Measurements from ENCODE around the gene NUDCD3. TPM values are rescaled to one million over a fixed set of nuclear protein-coding genes. Genes with fewer than 3 reads are reported as not detected.

Gene NUDCD3
- total RNA-seq, 4 donors from 2014 or later, result 29.7 to 66.7 (median 40.0) TPM

- no peak for TF ChIP-seq CTCF (IDR thresholded peaks at IDR 0.05; ENCODE audit: low read depth)
Observed at GRCh38 chr7:44515590-44516268, 25.3 kb upstream of the NUDCD3 start.

- TF ChIP-seq CTCF (IDR thresholded peaks at IDR 0.05; ENCODE audit: low read depth), result no peak
Observed at GRCh38 chr7:44512736-44513135, 22.3 kb upstream of the NUDCD3 start.

GRCh38 chr7:44511863-44512468 lies 21.5 kb upstream of the NUDCD3 start:
- no peak for TF ChIP-seq CTCF (IDR thresholded peaks at IDR 0.05; ENCODE audit: low read depth)

GRCh38 chr7:44511236-44511635 lies 20.8 kb upstream of the NUDCD3 start:
- no peak for TF ChIP-seq CTCF (IDR thresholded peaks at IDR 0.05; ENCODE audit: low read depth)

GRCh38 chr7:44508328-44509030 lies 18.0 kb upstream of the NUDCD3 start:
- no peak for TF ChIP-seq CTCF (IDR thresholded peaks at IDR 0.05; ENCODE audit: low read depth)

GRCh38 chr7:44505595-44505994 lies 15.1 kb upstream of the NUDCD3 start:
- TF ChIP-seq CTCF (IDR thresholded peaks at IDR 0.05; ENCODE audit: low read depth), result no peak

- no peak for TF ChIP-seq CTCF (IDR thresholded peaks at IDR 0.05; ENCODE audit: low read depth)
Observed at GRCh38 chr7:44498230-44498954, 7.9 kb upstream of the NUDCD3 start.
